Osteocyte (in vitro differentiated cells): ENCODE results near the gene OSBPL6. TPM values are rescaled to one million over a fixed set of nuclear protein-coding genes. Genes with fewer than 3 reads are reported as not detected.

Source experiments
- DNase-seq: peaks from one replicate; pipeline ENCODE4 v3.0.0; 2021; ENCODE audit warnings: mixed read lengths; ENCODE audit not compliant: unreplicated experiment; ENCODE audit errors: extremely low spot score
- H3K27ac Mint-ChIP-seq: one replicate; pipeline ENCODE4 v1.8.0; 2021; ENCODE audit warnings: mild to moderate bottlenecking, mixed read lengths; ENCODE audit not compliant: unreplicated experiment
- H3K27me3 Mint-ChIP-seq: one replicate; pipeline ENCODE4 v1.8.0; 2021; ENCODE audit warnings: mixed read lengths; ENCODE audit not compliant: unreplicated experiment
- H3K36me3 Mint-ChIP-seq: one replicate; pipeline ENCODE4 v1.8.0; 2021; ENCODE audit warnings: mixed read lengths; ENCODE audit not compliant: unreplicated experiment
- H3K4me1 Mint-ChIP-seq: one replicate; pipeline ENCODE4 v1.8.0; 2021; ENCODE audit warnings: mixed read lengths; ENCODE audit not compliant: unreplicated experiment
- H3K4me3 Mint-ChIP-seq: one replicate; pipeline ENCODE4 v1.8.0; 2021; ENCODE audit warnings: mild to moderate bottlenecking, moderate library complexity, mixed read lengths; ENCODE audit not compliant: unreplicated experiment
- H3K9me3 Mint-ChIP-seq: one replicate; pipeline ENCODE4 v1.8.0; 2021; ENCODE audit warnings: mixed read lengths; ENCODE audit not compliant: unreplicated experiment
- total RNA-seq: library from RNA; stranded (reverse); gene quantifications from 2 replicates; pipeline ENCODE4 v1.2.1, GENCODE V29; 2021
- TF ChIP-seq, protein P1 (sequence below): fragments of 200-600 bp; sonication (generic); IDR thresholded peaks from 2 replicates; pipeline ENCODE4 v1.5.0; 2021; ENCODE audit warnings: antibody characterized with exemption, mild to moderate bottlenecking, moderate library complexity

Gene OSBPL6
- total RNA-seq, 1 donor from 2014 or later, result 3.9 TPM

DNA sequence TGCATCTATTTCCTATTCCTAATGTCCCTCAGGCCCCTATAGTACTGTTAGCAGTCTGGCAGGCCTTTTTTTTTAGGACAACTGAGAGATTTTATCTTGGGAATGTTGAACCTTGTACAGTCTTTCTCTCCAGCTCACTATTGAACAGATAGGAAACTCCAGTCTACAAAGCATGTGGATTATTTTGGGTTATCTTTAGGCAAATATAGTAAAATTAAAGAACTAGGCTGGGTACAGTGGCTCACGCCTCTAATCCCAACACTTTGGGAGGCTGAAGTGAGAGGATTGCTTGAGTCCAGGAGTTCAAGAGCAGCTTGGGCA, 102.7 kb downstream of the OSBPL6 start:
- no peaks in the 10 kb centered on the region for H3K27me3 Mint-ChIP-seq
- H3K36me3 Mint-ChIP-seq, result no peaks in the 10 kb centered on the region
- H3K4me3 Mint-ChIP-seq, result no peak overlapping the region
- no peak overlapping the region for H3K27ac Mint-ChIP-seq
- H3K9me3 Mint-ChIP-seq, result no peaks in the 10 kb centered on the region
- TF ChIP-seq, protein P1, sequence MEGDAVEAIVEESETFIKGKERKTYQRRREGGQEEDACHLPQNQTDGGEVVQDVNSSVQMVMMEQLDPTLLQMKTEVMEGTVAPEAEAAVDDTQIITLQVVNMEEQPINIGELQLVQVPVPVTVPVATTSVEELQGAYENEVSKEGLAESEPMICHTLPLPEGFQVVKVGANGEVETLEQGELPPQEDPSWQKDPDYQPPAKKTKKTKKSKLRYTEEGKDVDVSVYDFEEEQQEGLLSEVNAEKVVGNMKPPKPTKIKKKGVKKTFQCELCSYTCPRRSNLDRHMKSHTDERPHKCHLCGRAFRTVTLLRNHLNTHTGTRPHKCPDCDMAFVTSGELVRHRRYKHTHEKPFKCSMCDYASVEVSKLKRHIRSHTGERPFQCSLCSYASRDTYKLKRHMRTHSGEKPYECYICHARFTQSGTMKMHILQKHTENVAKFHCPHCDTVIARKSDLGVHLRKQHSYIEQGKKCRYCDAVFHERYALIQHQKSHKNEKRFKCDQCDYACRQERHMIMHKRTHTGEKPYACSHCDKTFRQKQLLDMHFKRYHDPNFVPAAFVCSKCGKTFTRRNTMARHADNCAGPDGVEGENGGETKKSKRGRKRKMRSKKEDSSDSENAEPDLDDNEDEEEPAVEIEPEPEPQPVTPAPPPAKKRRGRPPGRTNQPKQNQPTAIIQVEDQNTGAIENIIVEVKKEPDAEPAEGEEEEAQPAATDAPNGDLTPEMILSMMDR, result no peak
- peaks cover 10% of the 10 kb centered on the region for H3K4me1 Mint-ChIP-seq
- no peak for DNase-seq

DNA sequence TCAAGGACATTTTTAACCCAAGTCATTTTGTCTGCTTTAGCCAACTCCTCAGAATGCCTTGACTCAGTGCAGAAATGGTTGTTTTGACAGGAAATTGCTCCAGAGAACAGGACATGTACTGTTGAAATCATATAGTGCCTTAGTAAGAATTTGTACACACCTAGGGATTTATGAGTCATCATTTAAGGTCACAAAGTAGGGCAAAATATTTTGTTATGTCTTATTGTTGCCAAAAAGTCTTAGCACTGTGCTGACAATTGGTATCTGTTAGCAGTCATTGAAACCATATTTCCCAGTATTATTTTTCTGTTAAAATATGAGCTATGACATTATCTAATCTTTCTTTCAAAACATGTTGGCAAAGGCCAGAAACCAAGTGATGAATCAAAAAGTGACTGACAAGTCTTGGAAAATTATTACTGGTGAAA, 104.5 kb downstream of the OSBPL6 start:
- Mint-ChIP-seq H3K9me3 (no peaks in the 10 kb centered on the region), H3K27ac (peak overlapping the region; percentile 40), H3K4me3 (no peak overlapping the region), H3K4me1 (peaks cover 10% of the 10 kb centered on the region), H3K27me3 (no peaks in the 10 kb centered on the region), H3K36me3 (no peaks in the 10 kb centered on the region)
- TF ChIP-seq, protein P1, result no peak
- DNase-seq, result no peak

DNA sequence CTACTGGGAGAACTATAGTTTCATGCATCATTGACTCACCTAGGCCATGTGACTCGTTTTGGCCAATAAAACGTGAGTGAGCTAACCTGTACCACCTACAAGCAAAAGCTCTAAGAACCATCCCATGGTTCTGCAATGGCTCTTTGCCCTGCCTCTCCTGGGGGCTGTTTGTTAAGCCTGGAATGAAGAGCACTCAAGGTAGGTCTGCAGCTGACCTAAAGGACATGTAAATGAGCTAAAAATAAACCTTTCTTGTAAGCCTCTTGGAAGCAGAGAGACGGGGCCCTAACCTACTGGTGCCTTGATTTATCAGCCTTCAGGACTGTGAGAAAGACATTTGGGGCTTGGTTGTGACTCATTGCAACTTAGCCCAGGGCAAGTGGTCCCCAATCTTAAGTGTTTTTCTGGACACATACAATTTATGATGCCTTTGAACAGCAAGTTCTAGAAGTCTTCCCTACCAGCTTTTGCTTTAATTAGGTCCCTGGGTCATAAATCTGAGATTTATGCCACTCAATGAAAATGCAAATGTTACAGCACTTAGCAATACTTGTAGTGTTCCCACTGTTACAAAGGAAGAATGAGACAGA, 107.4 kb downstream of the OSBPL6 start:
- Mint-ChIP-seq H3K4me1 (peaks cover 10% of the 10 kb centered on the region), H3K27ac (no peak overlapping the region), H3K9me3 (no peaks in the 10 kb centered on the region), H3K36me3 (no peaks in the 10 kb centered on the region), H3K27me3 (no peaks in the 10 kb centered on the region), H3K4me3 (no peak overlapping the region)
- TF ChIP-seq, protein P1, result no peak
- DNase-seq, result no peak

DNA sequence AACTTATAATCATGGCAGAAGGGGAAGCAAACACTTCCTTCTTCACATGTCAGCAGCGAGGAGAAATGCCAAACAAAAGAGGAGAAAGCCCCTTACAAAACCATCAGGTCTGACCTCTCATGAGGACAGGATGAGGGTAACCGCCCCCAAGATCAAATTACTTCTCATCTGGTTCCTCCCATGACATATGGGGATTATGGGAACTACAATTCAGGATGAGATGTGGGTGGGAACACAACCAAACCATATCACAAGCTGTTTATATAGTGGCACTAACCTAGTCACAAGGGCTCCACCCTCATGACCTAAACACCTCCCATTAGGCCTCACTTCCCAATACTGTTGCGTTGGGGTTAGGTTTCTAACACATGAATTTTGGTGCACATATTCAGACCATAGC, 110.0 kb downstream of the OSBPL6 start:
- H3K27ac Mint-ChIP-seq, result no peak overlapping the region
- H3K27me3 Mint-ChIP-seq, result no peaks in the 10 kb centered on the region
- no peaks in the 10 kb centered on the region for H3K9me3 Mint-ChIP-seq
- H3K4me1 Mint-ChIP-seq, result peaks cover 3% of the 10 kb centered on the region
- TF ChIP-seq, protein P1, result no peak
- DNase-seq, result no peak
- no peaks in the 10 kb centered on the region for H3K36me3 Mint-ChIP-seq
- H3K4me3 Mint-ChIP-seq, result no peak overlapping the region

DNA sequence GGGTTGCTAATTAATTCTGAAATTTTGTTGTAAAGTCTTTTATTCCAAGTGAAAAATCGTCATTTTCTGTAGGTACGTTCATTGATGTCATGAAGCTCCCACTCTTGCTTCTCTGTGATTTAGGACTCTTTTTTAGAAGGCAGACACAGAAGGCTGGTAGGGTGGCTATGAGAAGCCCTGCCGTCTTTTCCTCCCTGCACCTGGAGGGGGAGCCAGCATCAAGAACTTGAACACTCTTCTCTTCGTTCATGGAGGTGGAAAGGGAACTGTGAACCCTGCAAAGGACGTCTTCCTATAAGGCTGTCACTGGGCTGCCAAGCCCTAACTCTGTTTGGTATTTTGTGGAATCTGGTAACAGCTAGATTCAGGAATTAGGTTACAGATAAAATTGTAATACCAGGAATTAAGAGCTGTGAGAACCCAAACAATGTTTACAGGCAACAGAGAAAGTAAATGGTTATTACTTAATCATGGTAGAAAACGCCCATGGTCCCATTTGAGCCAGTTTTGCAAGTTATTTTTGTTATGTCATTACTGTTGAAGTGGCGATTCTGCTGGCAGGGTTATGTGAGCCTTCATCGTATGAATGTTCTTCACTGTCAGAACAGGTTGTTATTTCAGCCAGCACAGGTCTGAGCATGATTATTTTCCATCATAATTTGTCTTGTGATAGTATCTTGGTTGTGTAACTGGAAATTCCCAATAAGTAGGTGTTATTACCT, 112.2 kb downstream of the OSBPL6 start:
- Mint-ChIP-seq H3K4me1 (no peaks in the 10 kb centered on the region), H3K4me3 (no peak overlapping the region), H3K27me3 (no peaks in the 10 kb centered on the region), H3K9me3 (no peaks in the 10 kb centered on the region), H3K36me3 (no peaks in the 10 kb centered on the region), H3K27ac (no peak overlapping the region)
- TF ChIP-seq, protein P1, result peak; percentile 29
- DNase-seq, result no peak
